WTC11 (cell line): ENCODE measurements around the gene SNX30. TPM values are rescaled to one million over a fixed set of nuclear protein-coding genes. Genes with fewer than 3 reads are reported as not detected.

Experiments used
- ATAC-seq: fragments of 200-7000 bp; cut with Tn5 transposase; 2 replicates; pipeline ENCODE4 v1.10.0; 2021; ENCODE audit warnings: mild to moderate bottlenecking, moderate library complexity
- CTCF ChIA-PET: fragments of 300-600 bp; sonication (Branson Sonifier 250); formaldehyde crosslinking; loops from one replicate; lab custom pipeline; 2021; ENCODE audit warnings: antibody characterized with exemption; lab: Charles Lee
- POLR2A ChIA-PET: fragments of 350-600 bp; sonication (Branson Sonifier 250); formaldehyde crosslinking; loops from one replicate; lab custom pipeline; 2021; ENCODE audit warnings: antibody characterized with exemption; lab: Charles Lee
- DNase-seq: peaks from one replicate; pipeline ENCODE4 v3.0.0; 2021; ENCODE audit warnings: low spot score
- H3K27ac Mint-ChIP-seq: 2 replicates; pipeline ENCODE4 v1.8.0; 2021; ENCODE audit warnings: mixed read lengths
- H3K27me3 Mint-ChIP-seq: 2 replicates; pipeline ENCODE4 v1.8.0; 2021; ENCODE audit warnings: low read depth, mild to moderate bottlenecking, moderate library complexity, mixed read lengths
- H3K36me3 Mint-ChIP-seq: 2 replicates; pipeline ENCODE4 v1.8.0; 2021; ENCODE audit warnings: mixed read lengths
- H3K4me1 Mint-ChIP-seq: 2 replicates; pipeline ENCODE4 v1.8.0; 2022; ENCODE audit warnings: mixed read lengths
- H3K4me3 Mint-ChIP-seq: 2 replicates; pipeline ENCODE4 v1.8.0; 2021; ENCODE audit warnings: mild to moderate bottlenecking, moderate library complexity, mixed read lengths
- H3K9me3 Mint-ChIP-seq: 2 replicates; pipeline ENCODE4 v1.8.0; 2021; ENCODE audit warnings: mixed read lengths
- FOXK1 ChIP-seq: sonication (generic); formaldehyde crosslinking; IDR thresholded peaks from 2 replicates; pipeline ENCODE4 v1.8.0; 2022; ENCODE audit warnings: mild to moderate bottlenecking, moderate library complexity, missing genetic modification reagents
- JAZF1 ChIP-seq: fragments of 250-450 bp; sonication (Bioruptor Pico); IDR thresholded peaks from 2 replicates; pipeline ENCODE4 v1.9.0; 2021; ENCODE audit warnings: moderate library complexity, mild to moderate bottlenecking, inconsistent platforms
- NFATC4 ChIP-seq: fragments of 250-450 bp; sonication (Bioruptor Pico); IDR thresholded peaks from 2 replicates; pipeline ENCODE4 v1.9.0; 2021; ENCODE audit warnings: mild to moderate bottlenecking
- NR1H2 ChIP-seq: sonication (generic); formaldehyde crosslinking; IDR thresholded peaks from 2 replicates; pipeline ENCODE4 v1.9.0; 2021; ENCODE audit warnings: mild to moderate bottlenecking, moderate library complexity, missing genetic modification reagents
- NR2C2 ChIP-seq: sonication (generic); formaldehyde crosslinking; IDR thresholded peaks from 2 replicates; pipeline ENCODE4 v1.8.0; 2022; ENCODE audit warnings: mild to moderate bottlenecking, missing genetic modification reagents
- PRRX2 ChIP-seq: fragments of 250-450 bp; sonication (Bioruptor Pico); IDR thresholded peaks from 2 replicates; pipeline ENCODE4 v1.8.0; 2021; ENCODE audit warnings: mild to moderate bottlenecking
- SOX15 ChIP-seq: fragments of 250-450 bp; sonication (Bioruptor Pico); IDR thresholded peaks from 2 replicates; pipeline ENCODE4 v1.9.0; 2021; ENCODE audit warnings: mild to moderate bottlenecking
- TEAD1 ChIP-seq: sonication (generic); formaldehyde crosslinking; IDR thresholded peaks from 2 replicates; pipeline ENCODE4 v1.8.0; 2022; ENCODE audit warnings: mild to moderate bottlenecking, missing genetic modification reagents
- TEAD4 ChIP-seq: sonication (generic); formaldehyde crosslinking; IDR thresholded peaks from 2 replicates; pipeline ENCODE4 v1.8.0; 2022; ENCODE audit warnings: mild to moderate bottlenecking, missing genetic modification reagents
- TP53 ChIP-seq: sonication (generic); formaldehyde crosslinking; IDR thresholded peaks from 2 replicates; pipeline ENCODE4 v1.8.1; 2023; ENCODE audit warnings: mild to moderate bottlenecking, missing genetic modification reagents
- ZNF121 ChIP-seq: sonication (generic); formaldehyde crosslinking; IDR thresholded peaks from 2 replicates; pipeline ENCODE4 v1.8.0; 2023; ENCODE audit warnings: missing genetic modification reagents
- ZNF219 ChIP-seq: sonication (generic); formaldehyde crosslinking; IDR thresholded peaks from 2 replicates; pipeline ENCODE4 v1.8.0; 2023; ENCODE audit warnings: missing genetic modification reagents, mild to moderate bottlenecking, borderline replicate concordance
- ZNF232 ChIP-seq: sonication (generic); formaldehyde crosslinking; IDR thresholded peaks from 2 replicates; pipeline ENCODE4 v1.8.0; 2022; ENCODE audit warnings: mild to moderate bottlenecking, missing genetic modification reagents
- total RNA-seq: library from RNA; stranded (reverse); gene quantifications from 3 replicates; pipeline ENCODE4 v1.2.3, GENCODE V29; 2021
- TF ChIP-seq, protein P1 (sequence below): sonication (generic); formaldehyde crosslinking; IDR thresholded peaks from 2 replicates; pipeline ENCODE4 v1.8.0; 2022; ENCODE audit warnings: mild to moderate bottlenecking, missing genetic modification reagents
- TF ChIP-seq, protein P2 (sequence below): sonication (generic); formaldehyde crosslinking; IDR thresholded peaks from 2 replicates; pipeline ENCODE4 v1.8.0; 2022; ENCODE audit warnings: mild to moderate bottlenecking, missing genetic modification reagents
- TF ChIP-seq, protein P3 (sequence below): sonication (generic); formaldehyde crosslinking; IDR thresholded peaks from 2 replicates; pipeline ENCODE4 v1.8.1; 2023; ENCODE audit warnings: mild to moderate bottlenecking, missing genetic modification reagents, borderline replicate concordance
- TF ChIP-seq, protein P4 (sequence below): sonication (generic); formaldehyde crosslinking; conservative IDR thresholded peaks from 2 replicates; pipeline ENCODE4 v1.8.1; 2022; ENCODE audit warnings: mild to moderate bottlenecking, missing genetic modification reagents
- TF ChIP-seq, protein P5 (sequence below): sonication (generic); formaldehyde crosslinking; IDR thresholded peaks from 2 replicates; pipeline ENCODE4 v1.8.1; 2023; ENCODE audit warnings: mild to moderate bottlenecking, missing genetic modification reagents
- TF ChIP-seq, protein P6 (sequence below): sonication (generic); formaldehyde crosslinking; IDR thresholded peaks from 2 replicates; pipeline ENCODE4 v1.8.1; 2022; ENCODE audit warnings: mild to moderate bottlenecking, missing genetic modification reagents, moderate library complexity, borderline replicate concordance
- TF ChIP-seq, protein P7 (sequence below): sonication (generic); formaldehyde crosslinking; IDR thresholded peaks from 2 replicates; pipeline ENCODE4 v1.8.1; 2022; ENCODE audit warnings: low read depth, missing genetic modification reagents, borderline replicate concordance
- TF ChIP-seq, protein P8 (sequence below): sonication (generic); formaldehyde crosslinking; IDR thresholded peaks from 2 replicates; pipeline ENCODE4 v1.8.1; 2023; ENCODE audit warnings: mild to moderate bottlenecking, missing genetic modification reagents, moderate library complexity
- TF ChIP-seq, protein P9 (sequence below): sonication (generic); formaldehyde crosslinking; IDR thresholded peaks from 2 replicates; pipeline ENCODE4 v1.8.0; 2023; ENCODE audit warnings: missing genetic modification reagents

Gene SNX30
- total RNA-seq, 1 experiment from 2014 or later: 13.4 TPM

DNA sequence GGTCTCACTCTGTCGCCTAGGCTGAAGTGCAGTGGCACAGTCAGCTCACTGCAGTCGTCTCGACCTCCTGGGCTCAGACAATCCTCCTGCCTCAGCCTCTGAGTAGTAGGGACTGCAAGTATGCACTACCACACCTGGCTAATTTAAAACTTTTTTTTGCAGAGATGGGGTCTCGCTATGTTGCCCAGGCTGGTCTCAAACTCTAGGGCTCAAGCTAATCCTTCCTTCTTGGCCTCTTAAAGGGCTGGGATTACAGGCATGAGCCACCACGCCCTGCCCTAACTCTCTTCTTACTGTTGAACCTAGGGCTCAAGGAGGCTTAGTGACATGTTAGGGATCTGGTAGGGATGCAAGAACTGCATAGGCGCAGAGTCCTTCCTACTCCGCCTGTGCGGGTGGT is 65.3 kb downstream of the SNX30 start:
- no peaks in the 10 kb centered on the region for H3K9me3 Mint-ChIP-seq
- CTCF ChIA-PET: no interaction called here

DNA sequence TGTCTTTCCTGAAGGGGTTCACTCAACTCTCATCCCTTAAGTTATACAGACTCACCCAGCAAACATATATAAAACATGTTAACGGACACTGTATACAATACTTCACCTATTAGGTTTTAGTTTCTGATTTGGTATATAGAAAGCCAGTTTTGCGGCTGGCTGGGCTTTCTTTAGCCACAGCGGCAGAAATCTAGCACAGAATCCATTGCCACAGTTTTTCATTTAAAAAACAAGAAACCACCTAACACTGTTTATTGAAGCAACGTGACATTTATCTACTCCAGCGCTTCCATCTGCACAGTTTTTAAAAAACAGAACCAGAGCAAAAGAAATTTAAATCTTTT is 67.3 kb downstream of the SNX30 start:
- H3K4me1 Mint-ChIP-seq: no peaks in the 10 kb centered on the region
- CTCF ChIA-PET: interaction anchor here (0.6 to 0.9 kb wide), 2 partner anchors 661 to 719 kb away, joined by 3 to 5 read pairs; no protein-coding TSS in a partner anchor
- H3K4me3 Mint-ChIP-seq: no peak overlapping the region
- DNase-seq: no peak
- ATAC-seq: no peak
- peaks cover 15% of the 10 kb centered on the region for H3K36me3 Mint-ChIP-seq
- no peaks in the 10 kb centered on the region for H3K9me3 Mint-ChIP-seq
- TF ChIP-seq, protein P1, sequence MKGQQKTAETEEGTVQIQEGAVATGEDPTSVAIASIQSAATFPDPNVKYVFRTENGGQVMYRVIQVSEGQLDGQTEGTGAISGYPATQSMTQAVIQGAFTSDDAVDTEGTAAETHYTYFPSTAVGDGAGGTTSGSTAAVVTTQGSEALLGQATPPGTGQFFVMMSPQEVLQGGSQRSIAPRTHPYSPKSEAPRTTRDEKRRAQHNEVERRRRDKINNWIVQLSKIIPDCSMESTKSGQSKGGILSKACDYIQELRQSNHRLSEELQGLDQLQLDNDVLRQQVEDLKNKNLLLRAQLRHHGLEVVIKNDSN (CRISPR knock-in tag): no peak
- TF ChIP-seq NFATC4 (CRISPR knock-in tag) (no peak), ZNF232 (CRISPR knock-in tag) (no peak), FOXK1 (CRISPR knock-in tag) (no peak), TEAD4 (CRISPR knock-in tag) (no peak), JAZF1 (no peak), TP53 (CRISPR knock-in tag) (no peak), SOX15 (CRISPR knock-in tag) (no peak), ZNF219 (no peak), PRRX2 (CRISPR knock-in tag) (no peak), TEAD1 (CRISPR knock-in tag) (no peak), NR2C2 (CRISPR knock-in tag) (no peak)
- TF ChIP-seq, protein P2, sequence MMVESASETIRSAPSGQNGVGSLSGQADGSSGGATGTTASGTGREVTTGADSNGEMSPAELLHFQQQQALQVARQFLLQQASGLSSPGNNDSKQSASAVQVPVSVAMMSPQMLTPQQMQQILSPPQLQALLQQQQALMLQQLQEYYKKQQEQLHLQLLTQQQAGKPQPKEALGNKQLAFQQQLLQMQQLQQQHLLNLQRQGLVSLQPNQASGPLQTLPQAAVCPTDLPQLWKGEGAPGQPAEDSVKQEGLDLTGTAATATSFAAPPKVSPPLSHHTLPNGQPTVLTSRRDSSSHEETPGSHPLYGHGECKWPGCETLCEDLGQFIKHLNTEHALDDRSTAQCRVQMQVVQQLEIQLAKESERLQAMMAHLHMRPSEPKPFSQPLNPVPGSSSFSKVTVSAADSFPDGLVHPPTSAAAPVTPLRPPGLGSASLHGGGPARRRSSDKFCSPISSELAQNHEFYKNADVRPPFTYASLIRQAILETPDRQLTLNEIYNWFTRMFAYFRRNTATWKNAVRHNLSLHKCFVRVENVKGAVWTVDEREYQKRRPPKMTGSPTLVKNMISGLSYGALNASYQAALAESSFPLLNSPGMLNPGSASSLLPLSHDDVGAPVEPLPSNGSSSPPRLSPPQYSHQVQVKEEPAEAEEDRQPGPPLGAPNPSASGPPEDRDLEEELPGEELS (CRISPR knock-in tag): no peak
- TF ChIP-seq, protein P3, sequence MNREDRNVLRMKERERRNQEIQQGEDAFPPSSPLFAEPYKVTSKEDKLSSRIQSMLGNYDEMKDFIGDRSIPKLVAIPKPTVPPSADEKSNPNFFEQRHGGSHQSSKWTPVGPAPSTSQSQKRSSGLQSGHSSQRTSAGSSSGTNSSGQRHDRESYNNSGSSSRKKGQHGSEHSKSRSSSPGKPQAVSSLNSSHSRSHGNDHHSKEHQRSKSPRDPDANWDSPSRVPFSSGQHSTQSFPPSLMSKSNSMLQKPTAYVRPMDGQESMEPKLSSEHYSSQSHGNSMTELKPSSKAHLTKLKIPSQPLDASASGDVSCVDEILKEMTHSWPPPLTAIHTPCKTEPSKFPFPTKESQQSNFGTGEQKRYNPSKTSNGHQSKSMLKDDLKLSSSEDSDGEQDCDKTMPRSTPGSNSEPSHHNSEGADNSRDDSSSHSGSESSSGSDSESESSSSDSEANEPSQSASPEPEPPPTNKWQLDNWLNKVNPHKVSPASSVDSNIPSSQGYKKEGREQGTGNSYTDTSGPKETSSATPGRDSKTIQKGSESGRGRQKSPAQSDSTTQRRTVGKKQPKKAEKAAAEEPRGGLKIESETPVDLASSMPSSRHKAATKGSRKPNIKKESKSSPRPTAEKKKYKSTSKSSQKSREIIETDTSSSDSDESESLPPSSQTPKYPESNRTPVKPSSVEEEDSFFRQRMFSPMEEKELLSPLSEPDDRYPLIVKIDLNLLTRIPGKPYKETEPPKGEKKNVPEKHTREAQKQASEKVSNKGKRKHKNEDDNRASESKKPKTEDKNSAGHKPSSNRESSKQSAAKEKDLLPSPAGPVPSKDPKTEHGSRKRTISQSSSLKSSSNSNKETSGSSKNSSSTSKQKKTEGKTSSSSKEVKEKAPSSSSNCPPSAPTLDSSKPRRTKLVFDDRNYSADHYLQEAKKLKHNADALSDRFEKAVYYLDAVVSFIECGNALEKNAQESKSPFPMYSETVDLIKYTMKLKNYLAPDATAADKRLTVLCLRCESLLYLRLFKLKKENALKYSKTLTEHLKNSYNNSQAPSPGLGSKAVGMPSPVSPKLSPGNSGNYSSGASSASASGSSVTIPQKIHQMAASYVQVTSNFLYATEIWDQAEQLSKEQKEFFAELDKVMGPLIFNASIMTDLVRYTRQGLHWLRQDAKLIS (CRISPR knock-in tag): no peak
- TF ChIP-seq, protein P4, sequence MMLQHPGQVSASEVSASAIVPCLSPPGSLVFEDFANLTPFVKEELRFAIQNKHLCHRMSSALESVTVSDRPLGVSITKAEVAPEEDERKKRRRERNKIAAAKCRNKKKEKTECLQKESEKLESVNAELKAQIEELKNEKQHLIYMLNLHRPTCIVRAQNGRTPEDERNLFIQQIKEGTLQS (CRISPR knock-in tag): no peak
- TF ChIP-seq, protein P5, sequence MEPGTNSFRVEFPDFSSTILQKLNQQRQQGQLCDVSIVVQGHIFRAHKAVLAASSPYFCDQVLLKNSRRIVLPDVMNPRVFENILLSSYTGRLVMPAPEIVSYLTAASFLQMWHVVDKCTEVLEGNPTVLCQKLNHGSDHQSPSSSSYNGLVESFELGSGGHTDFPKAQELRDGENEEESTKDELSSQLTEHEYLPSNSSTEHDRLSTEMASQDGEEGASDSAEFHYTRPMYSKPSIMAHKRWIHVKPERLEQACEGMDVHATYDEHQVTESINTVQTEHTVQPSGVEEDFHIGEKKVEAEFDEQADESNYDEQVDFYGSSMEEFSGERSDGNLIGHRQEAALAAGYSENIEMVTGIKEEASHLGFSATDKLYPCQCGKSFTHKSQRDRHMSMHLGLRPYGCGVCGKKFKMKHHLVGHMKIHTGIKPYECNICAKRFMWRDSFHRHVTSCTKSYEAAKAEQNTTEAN (CRISPR knock-in tag): no peak
- TF ChIP-seq, protein P6, sequence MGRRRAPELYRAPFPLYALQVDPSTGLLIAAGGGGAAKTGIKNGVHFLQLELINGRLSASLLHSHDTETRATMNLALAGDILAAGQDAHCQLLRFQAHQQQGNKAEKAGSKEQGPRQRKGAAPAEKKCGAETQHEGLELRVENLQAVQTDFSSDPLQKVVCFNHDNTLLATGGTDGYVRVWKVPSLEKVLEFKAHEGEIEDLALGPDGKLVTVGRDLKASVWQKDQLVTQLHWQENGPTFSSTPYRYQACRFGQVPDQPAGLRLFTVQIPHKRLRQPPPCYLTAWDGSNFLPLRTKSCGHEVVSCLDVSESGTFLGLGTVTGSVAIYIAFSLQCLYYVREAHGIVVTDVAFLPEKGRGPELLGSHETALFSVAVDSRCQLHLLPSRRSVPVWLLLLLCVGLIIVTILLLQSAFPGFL: no peak
- TF ChIP-seq, protein P7, sequence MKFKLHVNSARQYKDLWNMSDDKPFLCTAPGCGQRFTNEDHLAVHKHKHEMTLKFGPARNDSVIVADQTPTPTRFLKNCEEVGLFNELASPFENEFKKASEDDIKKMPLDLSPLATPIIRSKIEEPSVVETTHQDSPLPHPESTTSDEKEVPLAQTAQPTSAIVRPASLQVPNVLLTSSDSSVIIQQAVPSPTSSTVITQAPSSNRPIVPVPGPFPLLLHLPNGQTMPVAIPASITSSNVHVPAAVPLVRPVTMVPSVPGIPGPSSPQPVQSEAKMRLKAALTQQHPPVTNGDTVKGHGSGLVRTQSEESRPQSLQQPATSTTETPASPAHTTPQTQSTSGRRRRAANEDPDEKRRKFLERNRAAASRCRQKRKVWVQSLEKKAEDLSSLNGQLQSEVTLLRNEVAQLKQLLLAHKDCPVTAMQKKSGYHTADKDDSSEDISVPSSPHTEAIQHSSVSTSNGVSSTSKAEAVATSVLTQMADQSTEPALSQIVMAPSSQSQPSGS (CRISPR knock-in tag): no peak
- no peak overlapping the region; the same call in 1 of the 2 replicates for H3K27ac Mint-ChIP-seq
- POLR2A ChIA-PET: no interaction called here
- no peaks in the 10 kb centered on the region for H3K27me3 Mint-ChIP-seq

More for the DNA sequence above, 65.3 kb downstream of the SNX30 start:
- Mint-ChIP-seq H3K4me3 (no peak overlapping the region), H3K27me3 (no peaks in the 10 kb centered on the region), H3K27ac (peak overlapping the region; percentile 2; the same call in 1 of the 2 replicates), H3K4me1 (no peaks in the 10 kb centered on the region), H3K36me3 (peaks cover 15% of the 10 kb centered on the region)
- no peak for ATAC-seq
- DNase-seq: no peak
- peak; percentile 79; the same call in 1 of the 2 replicates for TF ChIP-seq ZNF121
- TF ChIP-seq NFATC4 (CRISPR knock-in tag): no peak
- no peak for TF ChIP-seq FOXK1 (CRISPR knock-in tag)
- TF ChIP-seq, protein P8, sequence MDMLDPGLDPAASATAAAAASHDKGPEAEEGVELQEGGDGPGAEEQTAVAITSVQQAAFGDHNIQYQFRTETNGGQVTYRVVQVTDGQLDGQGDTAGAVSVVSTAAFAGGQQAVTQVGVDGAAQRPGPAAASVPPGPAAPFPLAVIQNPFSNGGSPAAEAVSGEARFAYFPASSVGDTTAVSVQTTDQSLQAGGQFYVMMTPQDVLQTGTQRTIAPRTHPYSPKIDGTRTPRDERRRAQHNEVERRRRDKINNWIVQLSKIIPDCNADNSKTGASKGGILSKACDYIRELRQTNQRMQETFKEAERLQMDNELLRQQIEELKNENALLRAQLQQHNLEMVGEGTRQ (CRISPR knock-in tag): no peak
- no peak for TF ChIP-seq JAZF1
- TF ChIP-seq NR1H2 (CRISPR knock-in tag): no peak
- TF ChIP-seq, protein P9, sequence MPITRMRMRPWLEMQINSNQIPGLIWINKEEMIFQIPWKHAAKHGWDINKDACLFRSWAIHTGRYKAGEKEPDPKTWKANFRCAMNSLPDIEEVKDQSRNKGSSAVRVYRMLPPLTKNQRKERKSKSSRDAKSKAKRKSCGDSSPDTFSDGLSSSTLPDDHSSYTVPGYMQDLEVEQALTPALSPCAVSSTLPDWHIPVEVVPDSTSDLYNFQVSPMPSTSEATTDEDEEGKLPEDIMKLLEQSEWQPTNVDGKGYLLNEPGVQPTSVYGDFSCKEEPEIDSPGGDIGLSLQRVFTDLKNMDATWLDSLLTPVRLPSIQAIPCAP (CRISPR knock-in tag): no peak
- POLR2A ChIA-PET: interaction anchor here (0.9 kb wide), 1 partner anchor 1032 kb away, joined by 3 read pairs; no protein-coding TSS in a partner anchor
